Natural killer cell treated with Interleukin-12 subunit alpha and Interleukin-12 subunit beta and Interleukin-15 and Interleukin-18, amount 100 ng/mL, for 72 hours (primary cell): ENCODE data around the gene CD247. TPM values are rescaled to one million over a fixed set of nuclear protein-coding genes. Genes with fewer than 3 reads are reported as not detected.

Experiments
- ATAC-seq, 2 donors: fragments of 150-1000 bp; cut with Tn5 transposase in 1 of 2; sonication (Bioruptor Pico), chemical (Tn5 transposase) in 1 of 2; 2 replicates each; pipeline ENCODE4 v1.10.0; 2021
- DNase-seq: peaks from one replicate; pipeline ENCODE4 v3.0.0; 2022; ENCODE audit warnings: low spot score
- H3K27ac Mint-ChIP-seq, 2 donors: 1 replicate in 1 of 2; 2 replicates in 1 of 2; pipeline ENCODE4 v1.8.0; 2022; ENCODE audit warnings: mixed read lengths in 2 of 2, mild to moderate bottlenecking in 1 of 2, moderate library complexity in 1 of 2
- H3K27me3 Mint-ChIP-seq, 2 donors: 1 replicate in 1 of 2; 2 replicates in 1 of 2; pipeline ENCODE4 v1.8.0; 2022; ENCODE audit warnings: mixed read lengths in 2 of 2
- H3K36me3 Mint-ChIP-seq: one replicate; pipeline ENCODE4 v1.8.0; 2022; ENCODE audit warnings: mixed read lengths
- H3K4me1 Mint-ChIP-seq, 2 donors: 1 replicate in 1 of 2; 2 replicates in 1 of 2; pipeline ENCODE4 v1.8.0; 2022; ENCODE audit warnings: low read depth in 2 of 2, mixed read lengths in 2 of 2, mild to moderate bottlenecking in 1 of 2
- H3K4me3 Mint-ChIP-seq: one replicate; pipeline ENCODE4 v1.8.0; 2022; ENCODE audit warnings: mixed read lengths
- H3K9me3 Mint-ChIP-seq: 2 replicates; pipeline ENCODE4 v1.8.0; 2022; ENCODE audit warnings: mixed read lengths
- total RNA-seq, 2 donors: library from RNA; stranded (reverse); gene quantifications; one replicate each; pipeline ENCODE4 v1.2.3, GENCODE V29; 2022

The CD247 gene
- total RNA-seq, 2 donors from 2014 or later = 169 to 384 TPM

DNA sequence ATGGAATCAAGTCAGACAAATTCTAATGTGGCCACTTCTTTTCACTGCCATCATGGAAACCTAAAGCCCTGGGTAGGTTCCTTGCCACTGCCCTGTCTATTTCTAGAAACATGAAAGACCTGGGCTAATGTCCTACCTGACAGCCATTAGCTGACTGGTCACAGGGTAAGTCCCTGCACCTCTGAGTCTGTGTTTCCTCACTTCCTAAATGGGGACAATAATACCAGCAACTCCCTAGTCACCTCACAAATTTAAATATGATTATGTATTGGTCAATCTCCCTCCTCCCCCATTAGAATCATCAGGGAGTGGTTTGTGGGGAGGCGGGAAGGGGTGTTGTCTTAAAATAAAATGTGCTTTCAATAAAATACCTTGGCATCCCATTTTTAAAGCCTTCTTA, 33.0 kb upstream of the CD247 start:
- no peak for ATAC-seq
- peaks cover 36 to 40% of the 10 kb centered on the region in 2 donors for H3K4me1 Mint-ChIP-seq
- no peaks in the 10 kb centered on the region for H3K27me3 Mint-ChIP-seq
- DNase-seq = no peak
- no peak overlapping the region for H3K27ac Mint-ChIP-seq
- H3K36me3 Mint-ChIP-seq = no peaks in the 10 kb centered on the region
- no peaks in the 10 kb centered on the region for H3K9me3 Mint-ChIP-seq
- peak overlapping the region; percentile 30 for H3K4me3 Mint-ChIP-seq

DNA sequence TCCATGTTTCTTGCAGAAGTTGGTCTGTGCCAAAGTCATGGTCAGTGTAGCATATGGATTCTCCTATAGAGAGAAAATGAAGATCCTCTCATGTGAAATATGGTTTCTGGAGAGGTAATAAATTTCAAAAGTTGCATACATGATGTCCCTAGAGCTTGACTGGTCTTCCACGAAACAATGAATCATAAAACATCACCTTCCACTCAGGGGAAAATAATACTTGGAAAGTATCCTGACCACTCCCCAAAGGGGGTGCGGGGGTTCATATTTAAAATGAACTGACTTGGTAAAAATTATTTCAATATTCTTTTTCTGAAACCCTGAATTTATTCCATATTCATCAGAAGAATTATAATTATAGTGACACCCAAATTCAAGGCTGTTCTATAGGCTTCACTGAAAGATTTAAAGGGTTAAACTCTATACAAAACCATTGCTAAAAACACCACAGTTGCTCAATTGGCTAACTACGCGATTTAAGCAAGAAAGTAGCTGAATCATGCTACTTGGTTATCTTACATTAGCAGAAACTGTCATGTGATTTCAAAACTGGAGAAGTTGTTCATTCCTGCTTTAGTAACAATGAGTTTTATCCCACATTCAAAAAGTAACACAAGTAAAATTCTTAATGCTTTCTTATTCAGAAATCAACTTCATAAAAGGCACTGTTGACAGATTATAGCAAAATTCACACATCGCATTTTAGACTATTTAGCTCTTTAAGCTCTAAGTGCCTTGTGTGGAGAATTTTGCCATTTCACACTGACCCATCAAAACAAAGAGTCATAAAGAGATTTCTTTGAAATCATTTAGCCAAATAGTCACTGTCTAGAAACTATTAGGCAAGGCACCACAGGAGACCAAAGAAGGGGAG, 30.0 kb upstream of the CD247 start:
- Mint-ChIP-seq H3K27me3 (no peaks in the 10 kb centered on the region), H3K27ac (peak overlapping the region; percentile 78 to 91), H3K4me3 (peak overlapping the region; percentile 58), H3K36me3 (peaks cover 4% of the 10 kb centered on the region), H3K9me3 (no peaks in the 10 kb centered on the region), H3K4me1 (peaks cover 27 to 38% of the 10 kb centered on the region in 2 donors)
- ATAC-seq (peak; percentile 34 to 45), DNase-seq (no peak)

- Mint-ChIP-seq H3K36me3 (peaks cover 4% of the 10 kb centered on the region), H3K4me1 (peaks cover 28 to 48% of the 10 kb centered on the region in 2 donors), H3K27ac (peak overlapping the region in 1 of 2 donors; percentile 42), H3K4me3 (no peak overlapping the region), H3K9me3 (no peaks in the 10 kb centered on the region), H3K27me3 (no peaks in the 10 kb centered on the region)
- ATAC-seq (no peak), DNase-seq (no peak)
These were observed 28.6 kb upstream of the CD247 start for GRCh38 chr1:167546935-167547334.

GRCh38 chr1:167545349-167545748, 27.0 kb upstream of the CD247 start:
- DNase-seq = no peak
- no peaks in the 10 kb centered on the region for H3K27me3 Mint-ChIP-seq
- peaks cover 4% of the 10 kb centered on the region for H3K36me3 Mint-ChIP-seq
- ATAC-seq = no peak
- H3K9me3 Mint-ChIP-seq = no peaks in the 10 kb centered on the region
- peaks cover 29 to 46% of the 10 kb centered on the region in 2 donors for H3K4me1 Mint-ChIP-seq
- H3K27ac Mint-ChIP-seq = no peak overlapping the region
- H3K4me3 Mint-ChIP-seq = no peak overlapping the region

GRCh38 chr1:167544447-167545093, 26.2 kb upstream of the CD247 start:
- ATAC-seq = peak; percentile 26 to 54
- Mint-ChIP-seq H3K27ac (no peak overlapping the region), H3K9me3 (no peaks in the 10 kb centered on the region), H3K4me1 (peaks cover 32 to 49% of the 10 kb centered on the region in 2 donors), H3K36me3 (peaks cover 4% of the 10 kb centered on the region), H3K27me3 (no peaks in the 10 kb centered on the region), H3K4me3 (no peak overlapping the region)
- DNase-seq = no peak

DNA sequence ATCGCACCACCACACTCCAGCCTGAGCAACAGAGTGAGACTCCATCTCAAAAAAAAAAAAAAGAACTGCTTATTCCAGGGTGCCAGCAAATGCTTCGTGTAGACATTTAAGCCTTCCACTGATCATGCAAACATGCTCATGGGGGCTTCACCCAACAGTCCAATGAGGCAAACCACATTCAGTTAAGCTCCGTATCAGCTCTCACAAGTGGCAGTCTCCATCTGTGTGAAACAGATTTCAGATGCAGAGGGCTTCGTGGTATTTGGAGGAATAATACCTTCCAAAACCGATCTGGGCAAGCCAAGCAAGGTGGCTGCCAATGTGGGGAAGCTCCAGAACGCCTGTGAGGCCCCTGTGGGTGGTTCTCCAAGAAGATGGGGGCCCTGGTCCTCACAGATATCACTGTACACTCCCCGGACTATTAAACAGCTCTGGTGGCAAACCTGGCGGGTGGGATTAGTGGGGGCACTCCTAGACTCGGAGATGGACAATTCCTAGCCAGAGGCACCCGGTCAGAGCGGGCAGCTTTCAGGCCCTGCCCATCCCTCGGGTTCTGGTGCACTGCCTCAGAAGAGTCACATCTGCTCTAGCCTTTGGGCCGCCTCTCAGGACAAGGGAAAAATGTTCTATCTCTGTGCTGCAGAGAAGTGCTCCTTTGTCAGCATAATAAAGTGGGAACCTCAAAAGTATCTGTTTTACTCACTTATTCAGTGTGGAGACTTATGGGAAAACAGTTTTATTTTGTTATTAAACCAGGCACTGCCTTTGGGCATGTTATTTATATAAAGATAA, 25.1 kb upstream of the CD247 start:
- Mint-ChIP-seq H3K4me3 (no peak overlapping the region), H3K27ac (no peak overlapping the region), H3K36me3 (peaks cover 4% of the 10 kb centered on the region), H3K4me1 (peaks cover 35 to 51% of the 10 kb centered on the region in 2 donors), H3K27me3 (no peaks in the 10 kb centered on the region), H3K9me3 (no peaks in the 10 kb centered on the region)
- DNase-seq = no peak
- no peak for ATAC-seq

GRCh38 chr1:167542109-167543032, 24.0 kb upstream of the CD247 start:
- Mint-ChIP-seq H3K36me3 (peaks cover 4% of the 10 kb centered on the region), H3K4me3 (peak overlapping the region; percentile 29), H3K9me3 (no peaks in the 10 kb centered on the region), H3K27ac (peak overlapping the region; percentile 29 to 53), H3K27me3 (no peaks in the 10 kb centered on the region), H3K4me1 (peaks cover 32 to 48% of the 10 kb centered on the region in 2 donors)
- no peak for DNase-seq
- peak; percentile 66 to 84 for ATAC-seq

DNA sequence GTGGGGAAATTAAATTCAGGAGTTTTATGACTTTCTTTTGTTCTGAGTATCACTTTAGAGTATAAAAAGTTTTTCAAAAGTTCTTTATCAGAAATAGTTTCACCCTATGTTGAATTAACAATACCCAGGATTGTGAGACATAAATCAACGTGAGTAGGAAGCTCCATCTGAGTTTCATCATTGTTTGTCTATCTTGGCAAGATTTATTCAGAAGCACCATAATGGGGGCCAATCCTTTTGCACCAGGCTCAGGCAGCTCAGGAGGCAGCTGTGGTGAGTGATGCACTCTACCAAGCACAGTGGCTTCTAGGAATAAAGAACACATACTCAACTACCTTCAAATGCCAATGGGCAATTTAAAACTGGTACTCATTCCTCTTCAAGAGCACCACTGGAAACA, 23.3 kb upstream of the CD247 start:
- Mint-ChIP-seq H3K27me3 (no peaks in the 10 kb centered on the region), H3K4me3 (peak overlapping the region; percentile 29), H3K4me1 (peaks cover 32 to 48% of the 10 kb centered on the region in 2 donors), H3K27ac (peak overlapping the region in 1 of 2 donors; percentile 53), H3K36me3 (peaks cover 4% of the 10 kb centered on the region), H3K9me3 (no peaks in the 10 kb centered on the region)
- DNase-seq (no peak), ATAC-seq (no peak)

- Mint-ChIP-seq H3K4me3 (no peak overlapping the region), H3K36me3 (peaks cover 4% of the 10 kb centered on the region), H3K9me3 (no peaks in the 10 kb centered on the region), H3K4me1 (peaks cover 32 to 48% of the 10 kb centered on the region in 2 donors), H3K27ac (no peak overlapping the region), H3K27me3 (no peaks in the 10 kb centered on the region)
- DNase-seq (no peak), ATAC-seq (no peak)
These were observed 22.7 kb upstream of the CD247 start for GRCh38 chr1:167541003-167541402.

- Mint-ChIP-seq H3K4me3 (peak overlapping the region; percentile 75), H3K27ac (peak overlapping the region; percentile 53 to 57), H3K27me3 (no peaks in the 10 kb centered on the region), H3K36me3 (no peaks in the 10 kb centered on the region), H3K4me1 (peaks cover 26 to 38% of the 10 kb centered on the region in 2 donors), H3K9me3 (no peaks in the 10 kb centered on the region)
- no peak for ATAC-seq
- DNase-seq = no peak
These were observed 20.3 kb upstream of the CD247 start for GRCh38 chr1:167538657-167539056.

GRCh38 chr1:167533851-167534300, 15.5 kb upstream of the CD247 start:
- Mint-ChIP-seq H3K27me3 (no peaks in the 10 kb centered on the region), H3K36me3 (no peaks in the 10 kb centered on the region), H3K4me3 (no peak overlapping the region), H3K9me3 (no peaks in the 10 kb centered on the region), H3K27ac (no peak overlapping the region), H3K4me1 (peaks cover 4 to 7% of the 10 kb centered on the region in 2 donors)
- DNase-seq = peak; percentile 70
- ATAC-seq = peak; percentile 73 to 83

DNA sequence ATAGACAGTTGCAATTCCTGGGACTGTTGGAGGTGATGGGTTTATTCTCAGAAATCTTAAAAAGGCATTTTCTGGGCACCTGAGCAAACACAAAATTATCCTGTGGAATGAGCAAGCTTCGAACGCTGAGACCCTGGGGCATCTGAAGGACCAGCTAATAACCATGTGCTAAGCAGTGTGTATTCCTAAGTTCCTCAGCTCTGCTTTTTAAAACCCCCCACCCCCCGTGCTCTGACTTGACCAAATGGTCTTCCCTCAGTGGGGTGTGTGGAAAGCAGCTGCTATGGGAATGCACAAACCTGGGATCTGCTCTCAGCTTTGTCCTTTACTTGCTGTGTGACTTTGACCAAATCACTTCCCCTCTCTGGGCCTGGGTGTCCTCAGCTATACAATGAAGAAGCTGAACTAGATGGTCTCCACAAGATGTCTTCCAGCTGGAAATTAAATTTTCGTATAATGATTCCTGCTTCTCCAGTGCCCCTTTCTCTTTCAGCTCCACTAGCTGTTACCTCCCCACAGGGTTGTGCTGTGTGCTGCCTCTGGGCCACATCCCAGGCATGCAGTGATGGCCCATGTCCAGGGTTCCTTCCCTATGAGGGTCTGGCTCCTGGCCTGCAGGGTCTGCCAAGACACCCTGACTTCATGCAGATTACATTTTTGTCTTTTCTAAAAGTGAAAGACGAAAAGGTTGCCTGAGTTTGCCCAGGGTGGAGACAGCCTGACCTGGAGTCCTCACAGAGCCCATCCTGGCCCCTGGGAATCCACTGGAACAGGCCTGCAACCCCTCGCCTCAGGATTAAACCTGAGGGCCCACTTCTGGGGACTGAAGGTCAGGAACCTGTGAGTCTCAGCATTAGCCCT, 14.9 kb upstream of the CD247 start:
- Mint-ChIP-seq H3K27ac (peak overlapping the region in 1 of 2 donors; percentile 61), H3K36me3 (no peaks in the 10 kb centered on the region), H3K4me1 (peaks cover 0 to 4% of the 10 kb centered on the region in 2 donors), H3K4me3 (no peak overlapping the region), H3K9me3 (no peaks in the 10 kb centered on the region), H3K27me3 (no peaks in the 10 kb centered on the region)
- peak; percentile 27 to 43 for ATAC-seq
- DNase-seq = no peak
